Spleen (tissue), 11 donors: ENCODE results near the gene FTSJ1. TPM values are rescaled to one million over a fixed set of nuclear protein-coding genes. Genes with fewer than 3 reads are reported as not detected.

Experiments used
- DNase-seq: peaks from one replicate; pipeline ENCODE4 v3.0.0-alpha.2; 2020
- H3K27ac ChIP-seq, 8 donors: fragments of 200-600 bp; sonication (generic) in 7 of 8; 1 replicate in 4 of 8; 2 replicates in 4 of 8; pipeline versions ENCODE4 v1.5.0 to v1.8.0; 2016 to 2021; ENCODE audit warnings: inconsistent platforms in 4 of 8, mild to moderate bottlenecking in 4 of 8, moderate library complexity in 1 of 8
- H3K27me3 ChIP-seq, 7 donors: fragments of 200-600 bp; sonication (generic) in 6 of 7; replicated peaks in 1 of 7; 1 replicate in 4 of 7; 2 replicates in 3 of 7; pipeline versions ENCODE4 v1.5.0 to v1.8.0; 2016 to 2021; ENCODE audit warnings: inconsistent platforms in 3 of 7, mild to moderate bottlenecking in 1 of 7
- H3K36me3 ChIP-seq, 6 donors: fragments of 200-600 bp; sonication (generic) in 5 of 6; 1 replicate in 4 of 6; 2 replicates in 2 of 6; pipeline versions ENCODE4 v1.5.0 to v1.8.0; 2016 to 2021; ENCODE audit warnings: inconsistent platforms in 2 of 6
- H3K4me1 ChIP-seq, 6 donors: fragments of 200-600 bp; sonication (generic) in 5 of 6; 1 replicate in 3 of 6; 2 replicates in 3 of 6; pipeline versions ENCODE4 v1.5.0 to v1.8.0; 2016 to 2021; ENCODE audit warnings: inconsistent platforms in 3 of 6
- H3K4me3 ChIP-seq, 8 donors: fragments of 200-600 bp; sonication (generic) in 7 of 8; 1 replicate in 4 of 8; 2 replicates in 4 of 8; pipeline versions ENCODE4 v1.5.0 to v1.8.0; 2016 to 2021; ENCODE audit warnings: inconsistent platforms in 4 of 8, mild to moderate bottlenecking in 4 of 8, moderate library complexity in 2 of 8
- H3K9me3 ChIP-seq, 8 donors: fragments of 200-600 bp; sonication (generic) in 7 of 8; 1 replicate in 4 of 8; 2 replicates in 4 of 8; pipeline versions ENCODE4 v1.5.0 to v1.8.0; 2016 to 2021; ENCODE audit warnings: inconsistent platforms in 4 of 8
- CTCF ChIP-seq, 11 experiments: fragments of 200-600 bp in 7 of 11; fragments of 450-650 bp in 4 of 11; sonication (generic) in 4 of 11; IDR thresholded peaks in 8 of 11; conservative IDR thresholded peaks in 3 of 11; 1 replicate in 7 of 11; 2 replicates in 4 of 11; pipeline versions ENCODE4 v1.4.0 to v1.8.0; 2016 to 2021; ENCODE audit warnings: antibody characterized with exemption in 11 of 11, inconsistent platforms in 4 of 11, mild to moderate bottlenecking in 1 of 11
- POLR2A ChIP-seq, 3 donors: fragments of 450-650 bp; IDR thresholded peaks; one replicate each; pipeline ENCODE4 v1.5.1; 2017; ENCODE audit warnings: antibody characterized with exemption in 3 of 3, mild to moderate bottlenecking in 1 of 3
- POLR2AphosphoS5 ChIP-seq, 3 donors: sonication (generic); formaldehyde crosslinking; IDR thresholded peaks; one replicate each; pipeline ENCODE4 v1.5.1; 2017; ENCODE audit warnings: antibody characterized with exemption in 3 of 3
- WGBS, 5 donors: extraction: QIAGEN DNeasy Blood & Tissue Kit in 3 of 5; methylation state at CpG; one replicate each; pipeline versions ENCODE4 v1.1.5 to v1.1.7; 2013 to 2018; 5-methylcytosine and 5-hydroxymethylcytosine counted together
- intact Hi-C: fragments of 100-400 bp; cut with DNase I; formaldehyde crosslinking; loops from one replicate; pipeline ENCODE4 v1.15.0; 2023; ENCODE audit warnings: low total_unique reads
- polyA plus RNA-seq, 3 donors: library from polyadenylated mRNA; stranded (reverse); fragments of 200-250 nt; gene quantifications; one replicate each; pipeline ENCODE4 v1.2.1, GENCODE V29; 2013
- total RNA-seq, 7 donors: library from RNA; depleted of rRNA in 3 of 7; stranded (reverse); fragments of >200 nt in 3 of 7; fragmentation: NEBNext Ultra II Directional in 4 of 7; extraction: Animal tissue kit (Norgen Biotek cat#: 25700) in 4 of 7; gene quantifications; one replicate each; pipeline versions ENCODE4 v1.1.0 to v1.2.1, GENCODE V29; 2016 to 2021
- donor health status: healthy with polysubstance abuse.
- donor health status: DM: no; HTN: no; CAD: no; lungs with moderate emphysema.
- donor health status: DM: no; HTN: no; CAD: no.
- donor health status: Bipolar disorder and iron deficiency.
- donor health status: healthy.
- donor health status: DM: no; HTN: no; CAD: no.
- donor health status: DM: yes; HTN: yes; CAD: no.

FTSJ1 gene
- total and polyA plus RNA-seq, 10 donors = 27.1 to 58.6 (median 39.7) TPM

- no peaks in the 10 kb centered on the region for H3K27me3 ChIP-seq
- TF ChIP-seq POLR2AphosphoS5 (IDR thresholded peaks at IDR 0.05) = no peak
- TF ChIP-seq CTCF (IDR thresholded peaks at IDR 0.05 in 8 of 11, conservative IDR thresholded peaks at IDR 0.05 in 3 of 11) = no peak
- TF ChIP-seq POLR2A (IDR thresholded peaks at IDR 0.05) = no peak
- no peak overlapping the region for H3K27ac ChIP-seq
- H3K4me3 ChIP-seq = no peak overlapping the region
- no peak for DNase-seq
- no peaks in the 10 kb centered on the region for H3K9me3 ChIP-seq
- peaks cover 0 to 11% (median 0%) of the 10 kb centered on the region in 6 donors for H3K36me3 ChIP-seq
- intact Hi-C loops = no loop called here
- WGBS, 5 donors = 72 to 90% (median 85%) methylated on average over 7 to 8 of the region's 8 CpGs
- no peaks in the 10 kb centered on the region for H3K4me1 ChIP-seq
Measured at GRCh38 chrX:48490661-48491060, 14.7 kb downstream of the FTSJ1 start.

- WGBS, 5 donors = 68 to 94% (median 88%) methylated on average over 3 to 9 of the region's 9 CpGs
- intact Hi-C loops = no loop called here
- no peaks in the 10 kb centered on the region for H3K9me3 ChIP-seq
- no peaks in the 10 kb centered on the region for H3K4me1 ChIP-seq
- peak; percentile 35 for DNase-seq
- no peak overlapping the region for H3K4me3 ChIP-seq
- H3K36me3 ChIP-seq = peaks cover 0 to 5% (median 0%) of the 10 kb centered on the region in 6 donors
- H3K27me3 ChIP-seq = no peaks in the 10 kb centered on the region
- no peak for TF ChIP-seq POLR2AphosphoS5 (IDR thresholded peaks at IDR 0.05)
- TF ChIP-seq POLR2A (IDR thresholded peaks at IDR 0.05) = no peak
- no peak for TF ChIP-seq CTCF (IDR thresholded peaks at IDR 0.05 in 8 of 11, conservative IDR thresholded peaks at IDR 0.05 in 3 of 11)
- no peak overlapping the region for H3K27ac ChIP-seq
Measured at GRCh38 chrX:48491809-48492208, 15.8 kb downstream of the FTSJ1 start.

GRCh38 chrX:48492293-48492910 is 16.4 kb downstream of the FTSJ1 start:
- WGBS, 5 donors = 59 to 76% (median 72%) methylated on average over 6 to 7 of the region's 7 CpGs
- no peaks in the 10 kb centered on the region for H3K4me1 ChIP-seq
- H3K4me3 ChIP-seq = no peak overlapping the region
- H3K27me3 ChIP-seq = no peaks in the 10 kb centered on the region
- intact Hi-C loops = no loop called here
- TF ChIP-seq POLR2AphosphoS5 (IDR thresholded peaks at IDR 0.05) (no peak), CTCF (IDR thresholded peaks at IDR 0.05 in 8 of 11, conservative IDR thresholded peaks at IDR 0.05 in 3 of 11) (no peak), POLR2A (IDR thresholded peaks at IDR 0.05) (no peak)
- peaks cover 0 to under 1% (median 0%) of the 10 kb centered on the region in 6 donors for H3K36me3 ChIP-seq
- DNase-seq = peak; percentile 47
- H3K27ac ChIP-seq = no peak overlapping the region
- H3K9me3 ChIP-seq = no peaks in the 10 kb centered on the region

GRCh38 chrX:48493890-48494364 is 17.9 kb downstream of the FTSJ1 start:
- H3K27me3 ChIP-seq = no peaks in the 10 kb centered on the region
- H3K4me1 ChIP-seq = no peaks in the 10 kb centered on the region
- H3K36me3 ChIP-seq = no peaks in the 10 kb centered on the region
- DNase-seq = peak; percentile 47
- H3K4me3 ChIP-seq = no peak overlapping the region
- no peak overlapping the region for H3K27ac ChIP-seq
- no peaks in the 10 kb centered on the region for H3K9me3 ChIP-seq
- intact Hi-C loops = no loop called here
- TF ChIP-seq POLR2A (IDR thresholded peaks at IDR 0.05) = no peak
- TF ChIP-seq CTCF (IDR thresholded peaks at IDR 0.05 in 8 of 11, conservative IDR thresholded peaks at IDR 0.05 in 3 of 11) = peak in 1 of 11 experiments; percentile 6
- WGBS, 5 donors = 41 to 66% (median 44%) methylated on average over 4 to 10 of the region's 10 CpGs
